OCI-LY7 (cell line): ENCODE results near the gene PRKCA.

Experiments
- CTCF ChIP-seq: fragments of 200-600 bp; sonication (generic); conservative IDR thresholded peaks from 2 replicates; pipeline ENCODE4 v1.5.1; 2014; ENCODE audit warnings: mild to moderate bottlenecking, antibody characterized with exemption, low read length, moderate library complexity, mixed read lengths
- EZH2phosphoT487 ChIP-seq: fragments of 200-600 bp; sonication (generic); IDR thresholded peaks from 2 replicates; pipeline ENCODE4 v1.6.1; 2018; ENCODE audit warnings: low read depth, borderline replicate concordance, mild to moderate bottlenecking, mixed run types, antibody characterized with exemption, low read length, moderate library complexity, mixed read lengths

GRCh38 chr17:66837885-66838665 is 535.7 kb downstream of the PRKCA start:
- TF ChIP-seq EZH2phosphoT487 (no peak), CTCF (no peak)
